ENCODE measurements around the gene CENPU.

Gene CENPU

GRCh38 chr4:184715526-184715925 lies 18.4 kb downstream of the CENPU start:
- Histone ChIP-seq H3K27ac (ENCODE audit: insufficient read depth, low read length, poor library complexity, severe bottlenecking) (no peak overlapping the region), H3K36me3 (ENCODE audit: control insufficient read depth, insufficient read depth, low read length) (no peaks in the 10 kb centered on the region), H3K27me3 (replicated peaks; ENCODE audit: control insufficient read depth, insufficient read depth, low read length, poor library complexity, severe bottlenecking) (no peaks in the 10 kb centered on the region), H3K4me3 (ENCODE audit: insufficient read depth, low read depth, low read length, poor library complexity, severe bottlenecking) (no peak overlapping the region), H3K4me1 (ENCODE audit: control insufficient read depth, insufficient read depth, low read length, poor library complexity, severe bottlenecking) (no peaks in the 10 kb centered on the region), H3K9me3 (ENCODE audit: control insufficient read depth, low read length) (no peaks in the 10 kb centered on the region)
- DNase-seq: no peak

GRCh38 chr4:184713887-184714286 lies 20.0 kb downstream of the CENPU start:
- Histone ChIP-seq H3K27ac (ENCODE audit: insufficient read depth, low read length, poor library complexity, severe bottlenecking) (no peak overlapping the region), H3K4me1 (ENCODE audit: control insufficient read depth, insufficient read depth, low read length, poor library complexity, severe bottlenecking) (no peaks in the 10 kb centered on the region), H3K36me3 (ENCODE audit: control insufficient read depth, insufficient read depth, low read length) (no peaks in the 10 kb centered on the region), H3K4me3 (ENCODE audit: insufficient read depth, low read depth, low read length, poor library complexity, severe bottlenecking) (no peak overlapping the region), H3K27me3 (replicated peaks; ENCODE audit: control insufficient read depth, insufficient read depth, low read length, poor library complexity, severe bottlenecking) (no peaks in the 10 kb centered on the region), H3K9me3 (ENCODE audit: control insufficient read depth, low read length) (no peaks in the 10 kb centered on the region)
- DNase-seq: no peak

GRCh38 chr4:184712322-184712721 lies 21.6 kb downstream of the CENPU start:
- no peaks in the 10 kb centered on the region for H3K36me3 ChIP-seq (ENCODE audit: control insufficient read depth, insufficient read depth, low read length)
- H3K4me1 ChIP-seq (ENCODE audit: control insufficient read depth, insufficient read depth, low read length, poor library complexity, severe bottlenecking): no peaks in the 10 kb centered on the region
- no peak overlapping the region for H3K4me3 ChIP-seq (ENCODE audit: insufficient read depth, low read depth, low read length, poor library complexity, severe bottlenecking)
- DNase-seq: no peak
- H3K27me3 ChIP-seq (replicated peaks; ENCODE audit: control insufficient read depth, insufficient read depth, low read length, poor library complexity, severe bottlenecking): no peaks in the 10 kb centered on the region
- no peak overlapping the region for H3K27ac ChIP-seq (ENCODE audit: insufficient read depth, low read length, poor library complexity, severe bottlenecking)
- H3K9me3 ChIP-seq (ENCODE audit: control insufficient read depth, low read length): no peaks in the 10 kb centered on the region

- no peak for DNase-seq
- Histone ChIP-seq H3K4me1 (ENCODE audit: control insufficient read depth, insufficient read depth, low read length, poor library complexity, severe bottlenecking) (no peaks in the 10 kb centered on the region), H3K9me3 (ENCODE audit: control insufficient read depth, low read length) (no peaks in the 10 kb centered on the region), H3K27ac (ENCODE audit: insufficient read depth, low read length, poor library complexity, severe bottlenecking) (no peak overlapping the region), H3K27me3 (replicated peaks; ENCODE audit: control insufficient read depth, insufficient read depth, low read length, poor library complexity, severe bottlenecking) (no peaks in the 10 kb centered on the region), H3K4me3 (ENCODE audit: insufficient read depth, low read depth, low read length, poor library complexity, severe bottlenecking) (no peak overlapping the region), H3K36me3 (ENCODE audit: control insufficient read depth, insufficient read depth, low read length) (no peaks in the 10 kb centered on the region)
Observed at GRCh38 chr4:184706453-184706852, 27.4 kb downstream of the CENPU start.

- Histone ChIP-seq H3K9me3 (ENCODE audit: control insufficient read depth, low read length) (no peaks in the 10 kb centered on the region), H3K27me3 (replicated peaks; ENCODE audit: control insufficient read depth, insufficient read depth, low read length, poor library complexity, severe bottlenecking) (no peaks in the 10 kb centered on the region), H3K4me3 (ENCODE audit: insufficient read depth, low read depth, low read length, poor library complexity, severe bottlenecking) (no peak overlapping the region), H3K4me1 (ENCODE audit: control insufficient read depth, insufficient read depth, low read length, poor library complexity, severe bottlenecking) (no peaks in the 10 kb centered on the region), H3K36me3 (ENCODE audit: control insufficient read depth, insufficient read depth, low read length) (no peaks in the 10 kb centered on the region), H3K27ac (ENCODE audit: insufficient read depth, low read length, poor library complexity, severe bottlenecking) (no peak overlapping the region)
- no peak for DNase-seq
Observed at GRCh38 chr4:184705692-184706091, 28.2 kb downstream of the CENPU start.

GRCh38 chr4:184702114-184702513 lies 31.8 kb downstream of the CENPU start:
- H3K4me3 ChIP-seq (ENCODE audit: insufficient read depth, low read depth, low read length, poor library complexity, severe bottlenecking): no peak overlapping the region
- no peaks in the 10 kb centered on the region for H3K36me3 ChIP-seq (ENCODE audit: control insufficient read depth, insufficient read depth, low read length)
- H3K4me1 ChIP-seq (ENCODE audit: control insufficient read depth, insufficient read depth, low read length, poor library complexity, severe bottlenecking): no peaks in the 10 kb centered on the region
- H3K27ac ChIP-seq (ENCODE audit: insufficient read depth, low read length, poor library complexity, severe bottlenecking): no peak overlapping the region
- no peaks in the 10 kb centered on the region for H3K27me3 ChIP-seq (replicated peaks; ENCODE audit: control insufficient read depth, insufficient read depth, low read length, poor library complexity, severe bottlenecking)
- H3K9me3 ChIP-seq (ENCODE audit: control insufficient read depth, low read length): no peaks in the 10 kb centered on the region
- no peak for DNase-seq

GRCh38 chr4:184699941-184700340 lies 34.0 kb downstream of the CENPU start:
- no peak overlapping the region for H3K27ac ChIP-seq (ENCODE audit: insufficient read depth, low read length, poor library complexity, severe bottlenecking)
- H3K27me3 ChIP-seq (replicated peaks; ENCODE audit: control insufficient read depth, insufficient read depth, low read length, poor library complexity, severe bottlenecking): no peaks in the 10 kb centered on the region
- no peaks in the 10 kb centered on the region for H3K36me3 ChIP-seq (ENCODE audit: control insufficient read depth, insufficient read depth, low read length)
- no peaks in the 10 kb centered on the region for H3K4me1 ChIP-seq (ENCODE audit: control insufficient read depth, insufficient read depth, low read length, poor library complexity, severe bottlenecking)
- H3K9me3 ChIP-seq (ENCODE audit: control insufficient read depth, low read length): no peaks in the 10 kb centered on the region
- no peak for DNase-seq
- H3K4me3 ChIP-seq (ENCODE audit: insufficient read depth, low read depth, low read length, poor library complexity, severe bottlenecking): no peak overlapping the region

- Histone ChIP-seq H3K4me1 (ENCODE audit: control insufficient read depth, insufficient read depth, low read length, poor library complexity, severe bottlenecking) (no peaks in the 10 kb centered on the region), H3K9me3 (ENCODE audit: control insufficient read depth, low read length) (no peaks in the 10 kb centered on the region), H3K27ac (ENCODE audit: insufficient read depth, low read length, poor library complexity, severe bottlenecking) (no peak overlapping the region), H3K27me3 (replicated peaks; ENCODE audit: control insufficient read depth, insufficient read depth, low read length, poor library complexity, severe bottlenecking) (no peaks in the 10 kb centered on the region), H3K36me3 (ENCODE audit: control insufficient read depth, insufficient read depth, low read length) (peaks cover 9% of the 10 kb centered on the region), H3K4me3 (ENCODE audit: insufficient read depth, low read depth, low read length, poor library complexity, severe bottlenecking) (no peak overlapping the region)
- no peak for DNase-seq
Observed at GRCh38 chr4:184697956-184698355, 35.9 kb downstream of the CENPU start.

GRCh38 chr4:184695178-184695896 lies 38.6 kb downstream of the CENPU start:
- no peak for DNase-seq
- H3K36me3 ChIP-seq (ENCODE audit: control insufficient read depth, insufficient read depth, low read length): peaks cover 9% of the 10 kb centered on the region

GRCh38 chr4:184694412-184694956 lies 39.4 kb downstream of the CENPU start:
- Histone ChIP-seq H3K27me3 (replicated peaks; ENCODE audit: control insufficient read depth, insufficient read depth, low read length, poor library complexity, severe bottlenecking) (no peaks in the 10 kb centered on the region), H3K4me3 (ENCODE audit: insufficient read depth, low read depth, low read length, poor library complexity, severe bottlenecking) (no peak overlapping the region), H3K36me3 (ENCODE audit: control insufficient read depth, insufficient read depth, low read length) (peaks cover 9% of the 10 kb centered on the region), H3K9me3 (ENCODE audit: control insufficient read depth, low read length) (no peaks in the 10 kb centered on the region), H3K27ac (ENCODE audit: insufficient read depth, low read length, poor library complexity, severe bottlenecking) (no peak overlapping the region), H3K4me1 (ENCODE audit: control insufficient read depth, insufficient read depth, low read length, poor library complexity, severe bottlenecking) (no peaks in the 10 kb centered on the region)
- no peak for DNase-seq

More at GRCh38 chr4:184695178-184695896, 38.6 kb downstream of the CENPU start:
- Histone ChIP-seq H3K4me1 (ENCODE audit: control insufficient read depth, insufficient read depth, low read length, poor library complexity, severe bottlenecking) (no peaks in the 10 kb centered on the region), H3K27me3 (replicated peaks; ENCODE audit: control insufficient read depth, insufficient read depth, low read length, poor library complexity, severe bottlenecking) (no peaks in the 10 kb centered on the region), H3K9me3 (ENCODE audit: control insufficient read depth, low read length) (no peaks in the 10 kb centered on the region), H3K4me3 (ENCODE audit: insufficient read depth, low read depth, low read length, poor library complexity, severe bottlenecking) (no peak overlapping the region), H3K27ac (ENCODE audit: insufficient read depth, low read length, poor library complexity, severe bottlenecking) (no peak overlapping the region)

All from effector memory CD4-positive, alpha-beta T cell (primary cell).